GM12873 (cell line): ENCODE data around the gene SLAMF9.

Experiments
- TF ChIP-seq, protein P1 (sequence below): IDR thresholded peaks from 2 replicates; pipeline ENCODE4 v1.5.1; 2012; ENCODE audit warnings: low read depth, mild to moderate bottlenecking, moderate library complexity, low read length, control low read depth; ENCODE audit not compliant: insufficient read depth; ENCODE audit errors: missing control alignments

The SLAMF9 gene

DNA sequence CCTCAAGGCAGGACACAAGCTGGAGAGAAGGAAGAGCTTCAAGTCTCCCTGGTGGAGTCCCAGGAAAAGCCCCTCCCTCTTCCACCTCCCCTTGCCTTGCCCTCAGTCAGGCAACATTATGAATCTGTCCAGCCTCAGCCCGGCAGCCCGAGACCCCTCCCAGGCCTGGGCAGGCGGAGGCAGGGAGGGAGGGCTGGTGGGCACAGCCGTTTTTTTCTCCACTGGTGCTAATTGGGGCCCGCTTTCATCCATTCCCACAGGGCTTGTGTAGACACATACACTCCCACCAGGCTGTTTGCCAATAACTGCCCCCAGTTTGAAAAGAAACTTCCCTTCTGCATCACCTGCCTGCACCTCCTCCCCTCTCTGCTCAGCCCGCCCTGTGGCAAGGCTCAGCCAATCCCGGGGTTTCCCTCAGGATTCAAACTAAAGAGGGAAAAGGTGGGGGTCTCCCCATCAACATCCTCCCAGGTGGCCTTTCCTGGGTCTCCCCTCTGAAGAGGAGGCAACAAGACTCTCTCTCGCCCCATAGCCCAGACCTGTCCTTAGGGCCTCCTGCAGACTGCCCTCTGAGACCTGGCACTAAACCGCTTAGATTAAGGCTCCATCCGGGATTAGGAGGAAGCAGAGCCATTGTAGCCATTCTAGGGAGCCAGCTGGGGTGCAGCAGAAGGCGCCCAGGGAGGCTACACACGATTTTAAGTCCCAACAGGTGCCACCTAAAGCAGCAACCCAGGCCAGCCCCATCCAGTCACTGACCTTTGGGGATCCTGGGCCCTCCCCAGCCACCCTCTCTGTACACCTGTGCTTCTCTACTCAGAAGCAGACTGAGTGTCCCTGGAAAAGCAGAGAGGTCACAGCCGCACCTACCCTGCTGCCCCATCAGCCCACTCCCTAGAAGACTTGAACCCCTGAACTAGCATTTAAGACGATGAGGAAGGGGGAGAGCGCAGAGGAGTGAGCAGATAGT, 12.2 kb downstream of the SLAMF9 start:
- TF ChIP-seq, protein P1, sequence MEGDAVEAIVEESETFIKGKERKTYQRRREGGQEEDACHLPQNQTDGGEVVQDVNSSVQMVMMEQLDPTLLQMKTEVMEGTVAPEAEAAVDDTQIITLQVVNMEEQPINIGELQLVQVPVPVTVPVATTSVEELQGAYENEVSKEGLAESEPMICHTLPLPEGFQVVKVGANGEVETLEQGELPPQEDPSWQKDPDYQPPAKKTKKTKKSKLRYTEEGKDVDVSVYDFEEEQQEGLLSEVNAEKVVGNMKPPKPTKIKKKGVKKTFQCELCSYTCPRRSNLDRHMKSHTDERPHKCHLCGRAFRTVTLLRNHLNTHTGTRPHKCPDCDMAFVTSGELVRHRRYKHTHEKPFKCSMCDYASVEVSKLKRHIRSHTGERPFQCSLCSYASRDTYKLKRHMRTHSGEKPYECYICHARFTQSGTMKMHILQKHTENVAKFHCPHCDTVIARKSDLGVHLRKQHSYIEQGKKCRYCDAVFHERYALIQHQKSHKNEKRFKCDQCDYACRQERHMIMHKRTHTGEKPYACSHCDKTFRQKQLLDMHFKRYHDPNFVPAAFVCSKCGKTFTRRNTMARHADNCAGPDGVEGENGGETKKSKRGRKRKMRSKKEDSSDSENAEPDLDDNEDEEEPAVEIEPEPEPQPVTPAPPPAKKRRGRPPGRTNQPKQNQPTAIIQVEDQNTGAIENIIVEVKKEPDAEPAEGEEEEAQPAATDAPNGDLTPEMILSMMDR, result no peak

DNA sequence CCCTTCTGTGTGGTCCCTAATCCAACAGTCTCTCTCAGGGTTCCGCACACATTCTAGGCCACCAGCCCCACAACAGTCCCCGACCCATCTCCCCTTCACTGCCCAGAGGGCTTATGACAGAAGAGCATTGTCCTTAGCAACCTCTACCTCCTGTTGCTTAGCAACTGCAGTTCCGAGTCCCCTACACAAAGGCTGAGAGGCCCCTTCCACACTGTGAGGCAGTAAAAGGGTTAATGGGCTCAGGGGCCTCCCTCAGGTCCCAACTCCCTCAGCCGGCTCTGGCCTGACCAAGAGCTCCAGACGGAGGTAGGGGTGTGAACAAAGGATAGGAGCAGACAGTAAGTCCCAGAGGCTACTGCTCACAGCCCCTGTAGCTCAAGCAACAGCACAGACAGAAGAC, 12.9 kb downstream of the SLAMF9 start:
- TF ChIP-seq, protein P1, result no peak

DNA sequence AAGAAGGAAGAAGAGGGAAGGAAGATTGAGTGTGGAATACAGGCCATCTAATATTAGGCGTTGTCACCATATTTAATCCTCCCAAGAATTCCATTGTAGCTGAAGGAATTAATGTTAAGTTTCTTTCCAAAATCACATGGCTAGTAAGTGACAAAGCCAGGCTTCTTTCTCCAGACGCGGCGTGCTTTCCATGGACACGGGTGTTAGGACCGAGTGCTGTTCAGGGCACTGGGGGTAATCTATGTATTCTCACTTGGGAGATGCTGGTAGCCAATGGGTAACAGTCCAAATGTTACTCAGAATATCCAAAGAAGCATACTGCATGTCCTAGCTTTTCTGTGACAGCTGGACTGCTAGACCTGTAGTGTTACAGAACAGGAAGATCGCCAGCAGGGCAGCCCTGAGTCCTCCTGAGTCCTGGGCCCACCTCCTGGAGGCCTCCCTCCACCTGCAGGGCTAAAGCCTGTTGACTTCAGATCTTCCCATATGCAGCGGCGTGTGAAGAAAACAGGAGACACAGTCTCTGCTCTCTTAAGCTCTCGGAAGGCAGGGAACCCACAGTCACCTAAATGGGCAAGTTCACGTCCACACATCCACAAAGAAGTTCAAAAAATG, 13.9 kb downstream of the SLAMF9 start:
- TF ChIP-seq, protein P1, result no peak

DNA sequence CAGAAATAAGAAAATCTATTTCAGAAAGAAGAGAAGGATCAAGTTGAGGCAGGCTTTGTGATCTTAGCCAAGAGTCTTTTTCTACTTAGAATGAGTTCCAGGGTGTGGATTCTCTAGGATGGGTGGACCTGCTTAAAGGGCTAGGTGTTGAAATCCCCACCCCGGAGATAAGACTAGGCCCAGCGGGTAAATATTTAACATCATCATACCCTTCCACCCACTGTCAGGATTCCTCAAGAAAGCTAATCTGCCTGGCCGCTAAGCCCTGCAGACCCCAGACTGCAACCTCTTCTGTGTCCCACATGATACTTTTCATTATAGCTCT, 14.4 kb downstream of the SLAMF9 start:
- TF ChIP-seq, protein P1, result no peak

DNA sequence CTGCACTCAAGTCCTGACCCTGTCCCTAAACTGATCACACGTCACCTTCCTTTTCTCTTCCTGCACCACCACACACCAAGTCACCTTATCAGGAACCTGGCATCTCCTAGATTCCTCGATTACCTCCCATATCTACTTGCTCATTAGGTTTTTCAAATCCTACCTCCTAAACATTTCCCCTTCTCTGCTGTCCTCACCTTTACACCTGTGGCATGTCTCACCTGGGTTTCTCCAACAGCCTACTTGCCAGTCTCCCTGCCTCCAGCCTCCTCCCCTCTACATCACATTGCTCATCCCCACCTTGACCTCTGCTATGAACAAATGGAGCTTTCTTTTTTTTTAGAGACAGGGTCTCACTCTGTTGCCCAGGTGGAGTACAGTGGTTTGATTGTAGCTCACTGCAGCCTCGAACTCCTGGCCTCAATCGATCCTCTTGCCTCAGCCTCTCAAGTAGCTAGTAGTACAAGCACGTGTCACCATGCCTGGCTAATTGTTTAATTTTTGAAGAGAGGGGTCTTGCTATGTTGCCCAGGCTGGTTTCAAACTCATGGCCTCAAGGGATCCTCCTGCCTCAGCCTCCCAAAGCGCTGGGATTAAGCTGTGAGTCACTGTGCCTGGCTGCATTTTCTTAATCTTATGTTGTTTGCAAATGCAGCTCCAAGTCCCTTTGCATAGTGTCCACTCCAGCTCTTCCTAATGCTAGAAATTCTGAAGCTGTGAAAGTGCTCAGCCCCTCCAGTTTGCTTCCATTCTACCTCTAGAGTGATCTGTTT, 14.9 kb downstream of the SLAMF9 start:
- TF ChIP-seq, protein P1, result no peak

DNA sequence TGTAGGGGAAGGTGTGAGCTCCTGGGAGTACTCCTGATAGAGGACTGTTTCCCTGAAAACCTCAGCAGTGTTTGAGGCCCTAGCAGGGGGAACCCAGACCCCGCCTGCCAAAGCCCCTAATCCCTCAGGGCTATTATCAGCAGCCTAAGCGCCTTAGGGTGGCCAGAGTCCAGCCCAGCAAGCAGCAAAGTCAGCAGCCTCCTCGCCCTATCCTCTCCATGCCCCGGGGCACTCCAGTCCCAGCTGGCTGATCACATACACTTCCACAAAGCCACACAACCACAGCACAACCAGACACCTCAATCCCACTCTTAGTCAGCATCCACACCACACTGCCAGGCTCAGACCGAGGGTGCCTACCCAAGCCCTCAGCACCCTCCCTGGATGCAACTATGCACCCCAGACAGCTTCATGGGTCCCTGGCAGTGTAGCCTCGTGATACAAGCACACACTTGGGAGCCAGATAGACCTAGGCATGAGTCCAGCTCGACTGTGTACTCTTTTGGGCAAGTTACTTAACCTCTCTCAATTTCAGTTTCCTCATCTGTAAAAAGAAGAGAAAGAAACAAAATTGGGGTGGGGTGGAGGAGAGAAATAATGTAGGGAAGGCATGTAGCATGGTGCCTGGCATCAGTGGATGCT, 15.7 kb downstream of the SLAMF9 start:
- TF ChIP-seq, protein P1, result no peak
